HFF-Myc (cell line): ENCODE measurements around the gene LYST.

Source experiments
- DNase-seq: peaks from one replicate; pipeline ENCODE4 v3.0.0-alpha.2; 2011; ENCODE audit warnings: low read depth; ENCODE audit errors: extremely low read depth
- H3K4me3 ChIP-seq: replicated peaks from 2 replicates; pipeline ENCODE4 v1.5.1; 2011; ENCODE audit warnings: low read depth, mild to moderate bottlenecking, control low read depth, low read length
- TF ChIP-seq, protein P1 (sequence below): IDR thresholded peaks from 2 replicates; pipeline ENCODE4 v1.5.1; 2012; ENCODE audit warnings: mild to moderate bottlenecking, low read depth, low read length, control low read depth; ENCODE audit errors: missing control alignments

LYST gene

DNA sequence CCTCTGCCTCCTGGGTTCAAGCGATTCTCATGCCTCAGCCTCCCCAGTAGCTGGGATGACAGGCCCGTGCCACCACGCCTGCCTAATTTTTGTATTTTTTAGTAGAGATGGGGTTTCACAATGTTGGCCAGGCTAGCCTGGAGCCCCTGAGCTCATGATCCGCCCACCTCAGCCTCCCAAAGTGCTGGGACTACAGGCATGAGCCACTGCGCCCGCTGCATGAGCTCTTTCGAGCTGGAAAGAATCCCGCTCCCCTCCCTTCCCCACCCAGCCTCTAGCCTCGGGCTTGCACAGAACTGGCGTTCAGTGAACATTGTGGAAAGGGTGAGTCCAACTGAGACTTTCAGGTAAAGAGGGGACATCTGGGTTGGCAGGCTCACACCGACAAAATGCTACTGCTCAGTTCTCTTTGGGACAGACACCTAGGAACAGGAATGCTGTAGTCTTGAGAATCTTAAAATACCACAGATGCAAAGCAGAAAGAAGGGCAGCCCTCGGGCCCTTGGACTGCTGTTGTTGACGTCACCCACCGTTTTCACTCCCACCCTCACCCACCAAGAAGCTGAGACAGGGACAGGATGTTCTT, 207.4 kb downstream of the LYST start:
- H3K4me3 ChIP-seq, result no peak overlapping the region
- TF ChIP-seq, protein P1, sequence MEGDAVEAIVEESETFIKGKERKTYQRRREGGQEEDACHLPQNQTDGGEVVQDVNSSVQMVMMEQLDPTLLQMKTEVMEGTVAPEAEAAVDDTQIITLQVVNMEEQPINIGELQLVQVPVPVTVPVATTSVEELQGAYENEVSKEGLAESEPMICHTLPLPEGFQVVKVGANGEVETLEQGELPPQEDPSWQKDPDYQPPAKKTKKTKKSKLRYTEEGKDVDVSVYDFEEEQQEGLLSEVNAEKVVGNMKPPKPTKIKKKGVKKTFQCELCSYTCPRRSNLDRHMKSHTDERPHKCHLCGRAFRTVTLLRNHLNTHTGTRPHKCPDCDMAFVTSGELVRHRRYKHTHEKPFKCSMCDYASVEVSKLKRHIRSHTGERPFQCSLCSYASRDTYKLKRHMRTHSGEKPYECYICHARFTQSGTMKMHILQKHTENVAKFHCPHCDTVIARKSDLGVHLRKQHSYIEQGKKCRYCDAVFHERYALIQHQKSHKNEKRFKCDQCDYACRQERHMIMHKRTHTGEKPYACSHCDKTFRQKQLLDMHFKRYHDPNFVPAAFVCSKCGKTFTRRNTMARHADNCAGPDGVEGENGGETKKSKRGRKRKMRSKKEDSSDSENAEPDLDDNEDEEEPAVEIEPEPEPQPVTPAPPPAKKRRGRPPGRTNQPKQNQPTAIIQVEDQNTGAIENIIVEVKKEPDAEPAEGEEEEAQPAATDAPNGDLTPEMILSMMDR, result no peak

DNA sequence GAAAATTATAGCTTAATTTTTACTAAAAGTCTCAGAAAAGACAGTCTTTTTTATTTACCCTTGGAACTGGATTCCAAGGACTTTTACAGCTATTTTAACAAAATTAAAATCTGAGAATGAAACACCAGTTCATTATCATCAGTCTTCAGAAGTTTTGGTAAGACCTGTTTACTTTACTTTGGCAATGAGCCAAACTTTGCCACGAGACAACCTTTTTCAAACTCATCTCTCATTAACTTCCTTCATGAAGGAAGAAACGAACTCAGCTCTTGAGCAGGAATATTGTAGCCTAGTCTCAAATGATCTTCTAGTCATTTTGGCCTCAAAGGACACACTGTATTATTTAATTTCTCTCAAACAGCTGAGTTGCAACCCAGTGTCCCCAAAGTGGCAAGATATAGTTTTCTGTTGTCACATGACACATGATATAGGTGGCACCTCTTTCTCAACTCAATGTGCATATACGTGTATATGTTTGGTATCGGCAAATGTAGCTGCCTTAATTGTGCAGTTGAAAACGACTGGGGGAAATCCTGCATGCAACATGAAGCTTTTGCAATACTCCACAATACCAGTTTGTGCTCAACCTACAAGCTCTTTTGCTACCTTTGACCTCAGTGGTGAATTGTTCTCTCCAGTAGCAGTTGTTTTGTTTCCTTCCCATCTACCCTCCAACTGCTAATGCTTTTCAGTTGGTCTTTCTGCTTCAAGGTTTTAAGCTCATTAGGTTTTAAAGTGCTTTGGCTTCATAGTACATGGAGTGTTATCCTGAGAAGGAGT, 208.8 kb downstream of the LYST start:
- DNase-seq, result no peak
- H3K4me3 ChIP-seq, result no peak overlapping the region
- TF ChIP-seq, protein P1, result no peak

More for the DNA sequence above, 207.4 kb downstream of the LYST start:
- DNase-seq, result no peak

DNA sequence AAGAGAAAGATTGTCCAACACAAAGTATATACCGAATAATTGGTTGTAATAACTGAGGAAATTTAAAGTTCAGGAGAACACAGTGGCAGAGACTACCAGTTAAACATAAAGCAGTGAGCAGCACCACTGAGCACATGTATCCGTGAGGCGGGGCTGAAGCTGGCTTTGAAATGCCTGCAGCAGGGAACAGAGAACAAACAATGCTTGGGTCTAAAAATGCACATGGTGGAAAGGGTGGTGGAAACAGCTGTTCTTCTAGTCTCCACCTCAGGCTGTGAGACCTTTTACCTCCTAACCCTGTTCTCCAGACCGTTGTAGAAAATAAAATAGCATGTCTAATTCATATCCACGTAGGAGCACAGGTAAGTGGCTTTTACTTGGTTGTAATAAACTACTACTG, 209.4 kb downstream of the LYST start:
- no peak for DNase-seq
- TF ChIP-seq, protein P1, result no peak
- H3K4me3 ChIP-seq, result no peak overlapping the region

DNA sequence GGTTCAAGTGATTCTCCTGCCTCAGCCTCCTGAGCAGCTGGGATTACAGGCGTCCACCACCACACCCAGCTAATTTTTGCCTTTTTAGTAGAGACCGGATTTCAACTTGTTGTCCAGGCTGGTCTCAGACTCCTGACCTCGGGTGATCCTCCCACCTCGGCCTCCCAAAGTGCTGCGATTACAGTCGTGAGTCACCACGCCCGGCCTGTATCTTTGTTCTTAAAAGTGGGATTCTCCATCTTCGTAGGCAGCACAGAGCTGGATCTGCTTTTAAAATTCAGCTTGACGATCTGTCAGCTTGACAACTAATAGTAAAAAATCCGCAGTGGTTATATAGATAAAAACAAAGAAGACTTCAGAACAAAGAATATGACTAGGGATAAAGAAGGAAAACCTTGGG, 214.3 kb downstream of the LYST start:
- TF ChIP-seq, protein P1, result no peak
- no peak for DNase-seq
- no peak overlapping the region for H3K4me3 ChIP-seq

- no peak overlapping the region for H3K4me3 ChIP-seq
- DNase-seq, result no peak
- TF ChIP-seq, protein P1, result no peak
These were observed 215.4 kb downstream of the LYST start for GRCh38 chr1:235651170-235651806.

DNA sequence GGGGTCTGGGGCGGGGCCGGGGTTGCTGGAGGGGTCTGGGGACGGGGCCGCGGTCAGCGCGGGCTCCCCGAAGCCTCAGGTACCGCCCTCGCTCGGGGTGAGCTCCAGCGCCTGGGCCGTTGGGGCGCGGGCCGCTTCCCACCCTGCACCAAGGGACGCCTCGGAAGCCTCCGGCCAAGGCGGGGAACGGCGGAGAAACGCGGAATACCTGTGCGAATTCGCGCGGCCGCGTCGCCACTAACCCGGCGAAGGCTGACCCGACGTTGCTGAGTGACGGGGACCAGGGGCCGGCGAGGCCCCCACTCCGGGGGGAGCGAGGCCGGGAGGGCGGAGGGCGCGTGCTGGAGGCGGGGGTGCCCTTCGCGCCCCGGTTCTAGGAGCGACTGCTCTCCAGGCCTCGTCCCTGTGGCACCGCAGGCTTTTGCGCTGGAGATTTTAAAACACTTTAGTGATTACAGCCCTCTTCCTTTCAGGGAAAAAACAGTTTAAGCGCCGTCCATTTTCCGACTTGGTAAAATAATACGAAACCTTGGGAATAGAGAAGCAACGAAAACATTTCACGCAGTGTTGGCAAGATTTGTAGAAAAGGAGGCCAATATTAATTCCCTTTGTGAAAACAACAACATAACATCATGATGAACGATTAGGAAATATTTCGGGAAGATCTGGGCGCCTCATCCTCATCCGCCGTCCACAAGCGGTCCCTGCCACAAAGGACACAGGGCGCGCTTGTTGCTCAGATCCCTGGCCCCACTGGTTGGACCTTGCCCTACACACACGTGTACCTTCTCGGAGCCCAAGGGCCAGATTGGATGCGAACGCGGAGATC, 216.2 kb downstream of the LYST start:
- H3K4me3 ChIP-seq, result peak overlapping the region; percentile 33
- TF ChIP-seq, protein P1, result no peak
- DNase-seq, result no peak
